ENCODE data around the gene ANKRD24. TPM values are rescaled to one million over a fixed set of nuclear protein-coding genes. Genes with fewer than 3 reads are reported as not detected.
"Not testable (repeated sequence)": the region's sequence is repeated elsewhere in the genome, so short reads cannot be mapped to it uniquely, and the experiment has no call there.

The ANKRD24 gene
- total RNA-seq, 4 donors from 2014 or later: 0.04 to 2.0 (median 0.44) TPM

DNA sequence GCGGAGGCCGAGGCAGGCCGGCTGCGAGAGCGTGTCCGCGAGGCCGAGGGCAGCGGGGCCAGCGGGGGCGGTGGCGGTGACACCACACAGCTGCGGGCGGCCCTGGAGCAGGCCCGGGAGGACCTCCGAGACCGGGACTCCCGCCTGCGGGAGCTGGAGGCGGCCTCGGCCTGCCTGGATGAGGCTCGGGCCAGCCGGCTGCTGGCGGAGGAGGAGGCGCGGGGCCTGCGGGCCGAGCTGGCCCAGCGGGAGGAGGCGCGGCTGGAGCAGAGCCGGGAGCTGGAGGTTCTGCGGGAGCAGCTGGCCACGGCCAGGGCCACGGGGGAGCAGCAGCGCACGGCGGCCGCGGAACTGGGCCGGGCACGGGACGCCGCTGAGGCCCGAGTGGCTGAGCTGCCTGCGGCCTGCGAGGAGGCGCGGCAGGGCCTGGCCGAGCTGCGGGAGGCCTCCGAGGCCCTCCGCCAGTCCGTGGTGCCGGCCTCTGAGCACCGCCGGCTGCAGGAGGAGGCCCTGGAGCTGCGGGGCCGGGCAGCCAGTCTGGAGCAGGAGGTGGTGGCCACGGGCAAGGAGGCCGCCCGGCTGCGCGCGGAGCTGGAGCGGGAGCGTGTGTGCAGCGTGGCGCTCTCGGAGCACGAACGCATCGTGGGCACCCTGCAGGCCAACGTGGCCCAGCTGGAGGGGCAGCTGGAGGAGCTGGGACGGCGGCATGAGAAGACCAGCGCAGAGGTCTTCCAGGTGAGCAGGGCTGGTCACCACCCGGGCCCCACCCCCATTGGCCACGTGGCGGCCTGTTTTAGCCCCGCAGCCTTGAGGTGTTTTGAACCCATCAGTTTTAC, 35.2 kb downstream of the ANKRD24 start:
- H3K27ac ChIP-seq: no peak overlapping the region
- H3K4me3 ChIP-seq: no peak overlapping the region
- intact Hi-C loops (cut with DNase I): no loop called here
- no peaks in the 10 kb centered on the region for H3K4me1 ChIP-seq
- 91 to 94% methylated on average over 5 to 46 of the region's 81 CpGs for WGBS, 2 donors
- H3K36me3 ChIP-seq: no peaks in the 10 kb centered on the region
- no peak for DNase-seq
- no peaks in the 10 kb centered on the region for H3K9me3 ChIP-seq
- TF ChIP-seq, protein P1, sequence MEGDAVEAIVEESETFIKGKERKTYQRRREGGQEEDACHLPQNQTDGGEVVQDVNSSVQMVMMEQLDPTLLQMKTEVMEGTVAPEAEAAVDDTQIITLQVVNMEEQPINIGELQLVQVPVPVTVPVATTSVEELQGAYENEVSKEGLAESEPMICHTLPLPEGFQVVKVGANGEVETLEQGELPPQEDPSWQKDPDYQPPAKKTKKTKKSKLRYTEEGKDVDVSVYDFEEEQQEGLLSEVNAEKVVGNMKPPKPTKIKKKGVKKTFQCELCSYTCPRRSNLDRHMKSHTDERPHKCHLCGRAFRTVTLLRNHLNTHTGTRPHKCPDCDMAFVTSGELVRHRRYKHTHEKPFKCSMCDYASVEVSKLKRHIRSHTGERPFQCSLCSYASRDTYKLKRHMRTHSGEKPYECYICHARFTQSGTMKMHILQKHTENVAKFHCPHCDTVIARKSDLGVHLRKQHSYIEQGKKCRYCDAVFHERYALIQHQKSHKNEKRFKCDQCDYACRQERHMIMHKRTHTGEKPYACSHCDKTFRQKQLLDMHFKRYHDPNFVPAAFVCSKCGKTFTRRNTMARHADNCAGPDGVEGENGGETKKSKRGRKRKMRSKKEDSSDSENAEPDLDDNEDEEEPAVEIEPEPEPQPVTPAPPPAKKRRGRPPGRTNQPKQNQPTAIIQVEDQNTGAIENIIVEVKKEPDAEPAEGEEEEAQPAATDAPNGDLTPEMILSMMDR (IDR thresholded peaks at IDR 0.05): no peak
- no peak for TF ChIP-seq POLR2A (IDR thresholded peaks at IDR 0.05)
- peaks cover 0 to 7% (median 0%) of the 10 kb centered on the region in 4 donors for H3K27me3 ChIP-seq

DNA sequence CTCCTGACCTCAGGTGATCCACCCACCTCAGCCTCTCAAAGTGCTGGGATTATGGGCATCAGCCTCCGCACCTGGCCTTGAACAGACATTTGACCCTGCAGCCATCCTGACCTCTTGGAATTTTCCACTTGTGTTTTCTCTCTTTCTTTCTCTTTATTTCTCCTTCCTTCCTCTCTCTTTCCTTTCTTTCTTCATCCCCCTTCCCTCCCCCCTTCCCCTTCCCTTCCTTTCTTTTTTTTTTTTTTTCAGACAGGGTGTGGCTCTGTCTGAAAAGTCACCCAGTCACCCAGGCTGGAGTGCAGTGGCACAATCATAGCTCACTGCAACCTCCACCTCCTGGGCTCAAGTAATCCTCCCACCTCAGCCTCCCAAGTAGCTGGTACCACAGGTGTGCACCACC, 36.0 kb downstream of the ANKRD24 start:
- H3K27ac ChIP-seq; intact Hi-C loops (cut with DNase I); H3K27me3 ChIP-seq; H3K4me1 ChIP-seq; H3K36me3 ChIP-seq; H3K4me3 ChIP-seq; H3K9me3 ChIP-seq; DNase-seq: not testable (repeated sequence)
- WGBS, 2 donors: 100% methylated on average over 1 of the region's 1 CpG

DNA sequence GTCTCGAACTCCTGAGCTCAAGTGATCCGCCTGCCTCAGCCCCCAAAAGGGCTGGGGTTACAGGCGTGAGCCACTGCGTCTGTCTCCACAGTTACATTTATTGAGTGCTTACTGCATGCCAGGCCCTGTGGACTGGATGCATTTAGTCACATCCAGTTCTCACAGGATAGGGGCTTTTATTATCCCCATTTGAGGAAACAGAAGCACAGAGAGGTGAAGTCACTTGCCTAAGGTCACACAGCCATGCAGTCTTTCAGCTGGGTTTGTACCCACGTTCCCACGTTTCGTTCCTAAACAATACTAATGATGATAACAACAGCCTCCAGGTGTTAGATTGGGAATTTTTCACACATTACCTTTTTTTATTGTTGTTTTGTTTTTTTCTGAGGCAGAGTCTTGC, 37.7 kb downstream of the ANKRD24 start:
- Histone ChIP-seq H3K4me1 (no peaks in the 10 kb centered on the region), H3K27ac (no peak overlapping the region), H3K9me3 (no peaks in the 10 kb centered on the region), H3K4me3 (no peak overlapping the region), H3K27me3 (no peaks in the 10 kb centered on the region), H3K36me3 (no peaks in the 10 kb centered on the region)
- intact Hi-C loops (cut with DNase I): no loop called here
- DNase-seq: no peak
- TF ChIP-seq POLR2A (IDR thresholded peaks at IDR 0.05): no peak
- TF ChIP-seq, protein P1 (IDR thresholded peaks at IDR 0.05): no peak
- WGBS, 2 donors: 79 to 94% methylated on average over 7 of the region's 7 CpGs

DNA sequence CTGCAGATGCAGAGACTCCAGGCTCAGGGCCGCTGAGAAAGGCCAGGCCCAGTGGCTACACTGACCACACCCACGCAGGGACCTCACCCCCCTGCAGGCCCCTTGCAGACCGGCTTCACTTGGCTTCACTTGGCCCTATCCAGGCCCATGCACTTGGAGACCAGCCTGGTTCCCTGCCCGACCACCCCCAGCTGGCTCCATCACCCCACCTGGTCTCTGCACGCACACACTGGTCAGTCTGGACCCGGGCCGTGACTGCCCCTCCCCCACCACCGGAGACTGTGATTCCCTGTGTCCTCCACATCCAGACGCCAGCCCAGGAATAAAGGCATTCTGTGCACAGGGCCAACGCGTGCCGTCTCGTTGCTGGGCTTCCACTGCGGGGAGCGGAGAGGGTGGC, 42.0 kb downstream of the ANKRD24 start:
- Histone ChIP-seq H3K9me3 (no peaks in the 10 kb centered on the region), H3K4me3 (no peak overlapping the region), H3K27ac (no peak overlapping the region), H3K27me3 (peaks cover 0 to 24% (median under 1%) of the 10 kb centered on the region in 4 donors), H3K36me3 (no peaks in the 10 kb centered on the region), H3K4me1 (peaks cover 0 to 6% (median 0%) of the 10 kb centered on the region in 3 donors)
- WGBS, 2 donors: 64 to 77% methylated on average over 9 to 11 of the region's 15 CpGs
- no peak for DNase-seq
- intact Hi-C loops (cut with DNase I): no loop called here
- TF ChIP-seq, protein P1 (IDR thresholded peaks at IDR 0.05): no peak
- TF ChIP-seq POLR2A (IDR thresholded peaks at IDR 0.05): no peak

DNA sequence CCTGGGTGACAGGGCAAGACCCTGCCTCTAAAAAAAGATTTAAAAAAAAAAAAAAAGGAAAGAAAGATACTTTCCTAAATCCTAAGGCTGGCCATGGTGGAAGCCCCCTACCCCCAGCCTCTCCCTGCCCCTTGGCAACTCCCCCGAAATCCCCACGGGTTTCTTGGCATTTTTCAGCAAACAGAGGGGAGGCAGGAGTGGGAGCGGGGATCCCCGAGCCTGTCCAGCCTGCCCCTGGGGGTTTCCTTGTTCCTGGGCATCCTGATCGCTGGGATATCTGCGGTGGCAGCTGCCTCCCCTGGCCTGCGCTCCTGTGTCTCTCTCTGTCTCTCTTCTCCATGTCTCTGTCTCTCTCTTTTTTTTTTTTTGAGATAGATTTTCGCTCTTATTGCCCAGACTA, 43.4 kb downstream of the ANKRD24 start:
- H3K27ac ChIP-seq: no peak overlapping the region
- DNase-seq: no peak
- 59 to 72% methylated on average over 8 of the region's 8 CpGs for WGBS, 2 donors
- H3K4me3 ChIP-seq: no peak overlapping the region
- no peaks in the 10 kb centered on the region for H3K9me3 ChIP-seq
- TF ChIP-seq POLR2A (IDR thresholded peaks at IDR 0.05): no peak
- TF ChIP-seq, protein P1 (IDR thresholded peaks at IDR 0.05): no peak
- peaks cover 0 to 8% (median 0%) of the 10 kb centered on the region in 3 donors for H3K4me1 ChIP-seq
- no peaks in the 10 kb centered on the region for H3K36me3 ChIP-seq
- intact Hi-C loops (cut with DNase I): no loop called here
- H3K27me3 ChIP-seq: peaks cover 0 to 38% (median 1%) of the 10 kb centered on the region in 4 donors
